HL-60 (cell line): ENCODE data around the gene HAO2.

Experiments
- CTCF ChIP-seq: IDR thresholded peaks from one replicate; pipeline ENCODE4 v1.5.1; 2011; ENCODE audit warnings: low read length, control low read depth, inconsistent platforms; ENCODE audit not compliant: insufficient read depth
- GABPA ChIP-seq: IDR thresholded peaks from 2 replicates; pipeline ENCODE4 v1.6.1; 2012; ENCODE audit warnings: low read depth
- POLR2AphosphoS5 ChIP-seq: IDR thresholded peaks from 2 replicates; pipeline ENCODE4 v1.6.1; 2012; ENCODE audit warnings: low read depth
- REST ChIP-seq: IDR thresholded peaks from 2 replicates; pipeline ENCODE4 v1.6.1; 2012; ENCODE audit warnings: low read depth; ENCODE audit not compliant: insufficient replicate concordance
- SPI1 ChIP-seq: IDR thresholded peaks from 2 replicates; pipeline ENCODE4 v1.6.1; 2012; ENCODE audit warnings: low read depth, mild to moderate bottlenecking, borderline replicate concordance

- TF ChIP-seq CTCF (no peak), REST (no peak), GABPA (no peak), POLR2AphosphoS5 (no peak), SPI1 (no peak)
Measured at GRCh38 chr1:119338757-119339156, 29.8 kb upstream of the HAO2 start.
